Loucy (cell line): Measurements from ENCODE around the gene DPP3.

ENCODE experiments used
- CTCF ChIP-seq: fragments of 200-600 bp; sonication (generic); conservative IDR thresholded peaks from 2 replicates; pipeline ENCODE4 v1.5.1; 2014; ENCODE audit warnings: mild to moderate bottlenecking, antibody characterized with exemption, low read length
- EZH2phosphoT487 ChIP-seq: fragments of 200-600 bp; IDR thresholded peaks from 2 replicates; pipeline ENCODE4 v1.6.1; 2018; ENCODE audit warnings: antibody characterized with exemption, mild to moderate bottlenecking, moderate library complexity, borderline replicate concordance

- no peak for TF ChIP-seq CTCF
- TF ChIP-seq EZH2phosphoT487 = no peak
Measured at GRCh38 chr11:66479394-66480116, 679 bp upstream of the DPP3 start.
